ENCODE measurements around the gene WDR43.

Gene WDR43
- total RNA-seq: 62.5 to 85.8 (median 74.2) reads per million in 3 donors

GRCh38 chr2:28894470-28895188 is at the start of gene WDR43:
Gene WDR43, plus strand, starts transcription at chr2:28894667. Its CDS starts 32 bp downstream, at chr2:28894699.
- peak; percentile 94 to 96 (median 96) for DNase-seq
- H3K4me1 ChIP-seq (ENCODE audit: control insufficient read depth, insufficient read depth, low read length, poor library complexity, severe bottlenecking): peaks cover 26% of the 10 kb centered on the region
- no peaks in the 10 kb centered on the region for H3K27me3 ChIP-seq (replicated peaks; ENCODE audit: control insufficient read depth, insufficient read depth, low read length, poor library complexity, severe bottlenecking)
- peak within 1 kb of the TSS; percentile 91 for H3K4me3 ChIP-seq (ENCODE audit: insufficient read depth, low read depth, low read length, poor library complexity, severe bottlenecking)
- H3K36me3 ChIP-seq (ENCODE audit: control insufficient read depth, insufficient read depth, low read length): no peaks in the 10 kb centered on the region
- H3K27ac ChIP-seq (ENCODE audit: insufficient read depth, low read length, poor library complexity, severe bottlenecking): peak within 1 kb of the TSS; percentile 63
- H3K9me3 ChIP-seq (ENCODE audit: control insufficient read depth, low read length): no peaks in the 10 kb centered on the region

- Histone ChIP-seq H3K4me3 (ENCODE audit: insufficient read depth, low read depth, low read length, poor library complexity, severe bottlenecking) (no peak overlapping the region), H3K27ac (ENCODE audit: insufficient read depth, low read length, poor library complexity, severe bottlenecking) (no peak overlapping the region), H3K9me3 (ENCODE audit: control insufficient read depth, low read length) (no peaks in the 10 kb centered on the region), H3K36me3 (ENCODE audit: control insufficient read depth, insufficient read depth, low read length) (peaks cover 1% of the 10 kb centered on the region), H3K4me1 (ENCODE audit: control insufficient read depth, insufficient read depth, low read length, poor library complexity, severe bottlenecking) (no peaks in the 10 kb centered on the region), H3K27me3 (replicated peaks; ENCODE audit: control insufficient read depth, insufficient read depth, low read length, poor library complexity, severe bottlenecking) (no peaks in the 10 kb centered on the region)
- no peak for DNase-seq
These were observed 39.3 kb upstream of the WDR43 start for GRCh38 chr2:28855193-28855592.

GRCh38 chr2:28855977-28856376 is 38.5 kb upstream of the WDR43 start:
- Histone ChIP-seq H3K27me3 (replicated peaks; ENCODE audit: control insufficient read depth, insufficient read depth, low read length, poor library complexity, severe bottlenecking) (no peaks in the 10 kb centered on the region), H3K27ac (ENCODE audit: insufficient read depth, low read length, poor library complexity, severe bottlenecking) (no peak overlapping the region), H3K4me1 (ENCODE audit: control insufficient read depth, insufficient read depth, low read length, poor library complexity, severe bottlenecking) (no peaks in the 10 kb centered on the region), H3K4me3 (ENCODE audit: insufficient read depth, low read depth, low read length, poor library complexity, severe bottlenecking) (no peak overlapping the region), H3K36me3 (ENCODE audit: control insufficient read depth, insufficient read depth, low read length) (peaks cover 9% of the 10 kb centered on the region), H3K9me3 (ENCODE audit: control insufficient read depth, low read length) (no peaks in the 10 kb centered on the region)
- no peak for DNase-seq

GRCh38 chr2:28868611-28869010 is 25.9 kb upstream of the WDR43 start:
- peaks cover 12% of the 10 kb centered on the region for H3K4me1 ChIP-seq (ENCODE audit: control insufficient read depth, insufficient read depth, low read length, poor library complexity, severe bottlenecking)
- peak overlapping the region; percentile 94 for H3K4me3 ChIP-seq (ENCODE audit: insufficient read depth, low read depth, low read length, poor library complexity, severe bottlenecking)
- peaks cover 11% of the 10 kb centered on the region for H3K36me3 ChIP-seq (ENCODE audit: control insufficient read depth, insufficient read depth, low read length)
- H3K9me3 ChIP-seq (ENCODE audit: control insufficient read depth, low read length): no peaks in the 10 kb centered on the region
- no peaks in the 10 kb centered on the region for H3K27me3 ChIP-seq (replicated peaks; ENCODE audit: control insufficient read depth, insufficient read depth, low read length, poor library complexity, severe bottlenecking)
- DNase-seq: no peak
- no peak overlapping the region for H3K27ac ChIP-seq (ENCODE audit: insufficient read depth, low read length, poor library complexity, severe bottlenecking)

GRCh38 chr2:28869494-28870145 is 24.8 kb upstream of the WDR43 start:
- Histone ChIP-seq H3K9me3 (ENCODE audit: control insufficient read depth, low read length) (no peaks in the 10 kb centered on the region), H3K27me3 (replicated peaks; ENCODE audit: control insufficient read depth, insufficient read depth, low read length, poor library complexity, severe bottlenecking) (no peaks in the 10 kb centered on the region), H3K36me3 (ENCODE audit: control insufficient read depth, insufficient read depth, low read length) (peaks cover 7% of the 10 kb centered on the region), H3K4me3 (ENCODE audit: insufficient read depth, low read depth, low read length, poor library complexity, severe bottlenecking) (peak overlapping the region; percentile 94), H3K4me1 (ENCODE audit: control insufficient read depth, insufficient read depth, low read length, poor library complexity, severe bottlenecking) (peaks cover 12% of the 10 kb centered on the region), H3K27ac (ENCODE audit: insufficient read depth, low read length, poor library complexity, severe bottlenecking) (peak overlapping the region; percentile 81)
- no peak for DNase-seq

GRCh38 chr2:28870146-28870891 is 24.1 kb upstream of the WDR43 start, which contains the start of gene TRMT61B:
Gene TRMT61B, minus strand, starts transcription at chr2:28870309. Its CDS starts 32 bp downstream, at chr2:28870277.
- H3K27ac ChIP-seq (ENCODE audit: insufficient read depth, low read length, poor library complexity, severe bottlenecking): peak within 1 kb of the TSS; percentile 81
- peaks cover under 1% of the 10 kb centered on the region for H3K36me3 ChIP-seq (ENCODE audit: control insufficient read depth, insufficient read depth, low read length)
- H3K9me3 ChIP-seq (ENCODE audit: control insufficient read depth, low read length): no peaks in the 10 kb centered on the region
- H3K27me3 ChIP-seq (replicated peaks; ENCODE audit: control insufficient read depth, insufficient read depth, low read length, poor library complexity, severe bottlenecking): no peaks in the 10 kb centered on the region
- peak within 1 kb of the TSS; percentile 94 for H3K4me3 ChIP-seq (ENCODE audit: insufficient read depth, low read depth, low read length, poor library complexity, severe bottlenecking)
- H3K4me1 ChIP-seq (ENCODE audit: control insufficient read depth, insufficient read depth, low read length, poor library complexity, severe bottlenecking): peaks cover 12% of the 10 kb centered on the region
- DNase-seq: peak; percentile 88 to 94 (median 94)

- Histone ChIP-seq H3K9me3 (ENCODE audit: control insufficient read depth, low read length) (no peaks in the 10 kb centered on the region), H3K4me1 (ENCODE audit: control insufficient read depth, insufficient read depth, low read length, poor library complexity, severe bottlenecking) (peaks cover 12% of the 10 kb centered on the region), H3K4me3 (ENCODE audit: insufficient read depth, low read depth, low read length, poor library complexity, severe bottlenecking) (no peak overlapping the region), H3K27ac (ENCODE audit: insufficient read depth, low read length, poor library complexity, severe bottlenecking) (no peak overlapping the region), H3K36me3 (ENCODE audit: control insufficient read depth, insufficient read depth, low read length) (no peaks in the 10 kb centered on the region), H3K27me3 (replicated peaks; ENCODE audit: control insufficient read depth, insufficient read depth, low read length, poor library complexity, severe bottlenecking) (no peaks in the 10 kb centered on the region)
- no peak for DNase-seq
These were observed 22.8 kb upstream of the WDR43 start for GRCh38 chr2:28871620-28872019.

- H3K27ac ChIP-seq (ENCODE audit: insufficient read depth, low read length, poor library complexity, severe bottlenecking): no peak overlapping the region
- no peaks in the 10 kb centered on the region for H3K9me3 ChIP-seq (ENCODE audit: control insufficient read depth, low read length)
- H3K27me3 ChIP-seq (replicated peaks; ENCODE audit: control insufficient read depth, insufficient read depth, low read length, poor library complexity, severe bottlenecking): no peaks in the 10 kb centered on the region
These were observed 14.3 kb upstream of the WDR43 start for GRCh38 chr2:28880193-28880592.

GRCh38 chr2:28893488-28893887 is 979 bp upstream of the WDR43 start:
- H3K36me3 ChIP-seq (ENCODE audit: control insufficient read depth, insufficient read depth, low read length): no peaks in the 10 kb centered on the region
- no peak overlapping the region for H3K27ac ChIP-seq (ENCODE audit: insufficient read depth, low read length, poor library complexity, severe bottlenecking)
- H3K4me3 ChIP-seq (ENCODE audit: insufficient read depth, low read depth, low read length, poor library complexity, severe bottlenecking): no peak overlapping the region
- H3K27me3 ChIP-seq (replicated peaks; ENCODE audit: control insufficient read depth, insufficient read depth, low read length, poor library complexity, severe bottlenecking): no peaks in the 10 kb centered on the region
- peaks cover 20% of the 10 kb centered on the region for H3K4me1 ChIP-seq (ENCODE audit: control insufficient read depth, insufficient read depth, low read length, poor library complexity, severe bottlenecking)
- H3K9me3 ChIP-seq (ENCODE audit: control insufficient read depth, low read length): no peaks in the 10 kb centered on the region
- no peak for DNase-seq

More at GRCh38 chr2:28880193-28880592, 14.3 kb upstream of the WDR43 start:
- H3K4me3 ChIP-seq (ENCODE audit: insufficient read depth, low read depth, low read length, poor library complexity, severe bottlenecking): no peak overlapping the region
- H3K4me1 ChIP-seq (ENCODE audit: control insufficient read depth, insufficient read depth, low read length, poor library complexity, severe bottlenecking): no peaks in the 10 kb centered on the region
- no peaks in the 10 kb centered on the region for H3K36me3 ChIP-seq (ENCODE audit: control insufficient read depth, insufficient read depth, low read length)
- DNase-seq: no peak
